HUES48 (cell line): ENCODE measurements around the gene BRWD1.
"Not testable (repeated sequence)": the region's sequence is repeated elsewhere in the genome, so short reads cannot be mapped to it uniquely, and the experiment has no call there.

Source experiments
- H3K27ac ChIP-seq: one replicate; pipeline ENCODE4 v1.7.0; 2013; ENCODE audit warnings: low read depth, low read length, inconsistent platforms
- H3K27me3 ChIP-seq: 2 replicates; pipeline ENCODE4 v1.6.1; 2013; ENCODE audit warnings: mild to moderate bottlenecking, low read length; ENCODE audit not compliant: control insufficient read depth, insufficient read depth
- H3K36me3 ChIP-seq: 2 replicates; pipeline ENCODE4 v1.6.1; 2013; ENCODE audit warnings: low read length; ENCODE audit not compliant: control insufficient read depth, insufficient read depth
- H3K4me1 ChIP-seq: 2 replicates; pipeline ENCODE4 v1.6.1; 2013; ENCODE audit warnings: mild to moderate bottlenecking, low read length; ENCODE audit not compliant: control insufficient read depth, insufficient read depth
- H3K4me3 ChIP-seq: 2 replicates; pipeline ENCODE4 v1.5.1; 2013; ENCODE audit warnings: mild to moderate bottlenecking, low read depth, low read length
- H3K9ac ChIP-seq: 2 replicates; pipeline ENCODE4 v1.6.1; 2013; ENCODE audit warnings: mild to moderate bottlenecking, low read depth, low read length, moderate library complexity
- H3K9me3 ChIP-seq: 2 replicates; pipeline ENCODE4 v1.6.1; 2013; ENCODE audit warnings: low read length; ENCODE audit not compliant: control insufficient read depth, insufficient read depth

BRWD1 gene

GRCh38 chr21:39221282-39221996 lies 92.0 kb downstream of the BRWD1 start:
- Histone ChIP-seq H3K4me3 (no peak overlapping the region), H3K36me3 (peaks cover 74% of the 10 kb centered on the region), H3K27me3 (no peaks in the 10 kb centered on the region), H3K9ac (no peak overlapping the region), H3K4me1 (no peaks in the 10 kb centered on the region), H3K9me3 (no peaks in the 10 kb centered on the region), H3K27ac (no peak overlapping the region)

GRCh38 chr21:39220875-39221274 lies 92.6 kb downstream of the BRWD1 start:
- H3K27ac ChIP-seq, H3K4me1 ChIP-seq, H3K4me3 ChIP-seq, H3K9me3 ChIP-seq, H3K9ac ChIP-seq, H3K27me3 ChIP-seq: not testable (repeated sequence)
- H3K36me3 ChIP-seq: peaks cover 80% of the 10 kb centered on the region

GRCh38 chr21:39220150-39220549 lies 93.3 kb downstream of the BRWD1 start:
- Histone ChIP-seq H3K4me1 (no peaks in the 10 kb centered on the region), H3K36me3 (peaks cover 86% of the 10 kb centered on the region), H3K9me3 (no peaks in the 10 kb centered on the region), H3K4me3 (no peak overlapping the region), H3K9ac (no peak overlapping the region), H3K27me3 (no peaks in the 10 kb centered on the region), H3K27ac (no peak overlapping the region)

- no peak overlapping the region for H3K27ac ChIP-seq
- no peaks in the 10 kb centered on the region for H3K4me1 ChIP-seq
- no peaks in the 10 kb centered on the region for H3K27me3 ChIP-seq
- no peak overlapping the region for H3K4me3 ChIP-seq
- H3K9ac ChIP-seq: no peak overlapping the region
- H3K9me3 ChIP-seq: no peaks in the 10 kb centered on the region
- peaks cover 86% of the 10 kb centered on the region for H3K36me3 ChIP-seq
Observed at GRCh38 chr21:39218082-39218409, 95.4 kb downstream of the BRWD1 start.

GRCh38 chr21:39217356-39218081 lies 95.9 kb downstream of the BRWD1 start:
- H3K4me3 ChIP-seq: no peak overlapping the region
- H3K9me3 ChIP-seq: no peaks in the 10 kb centered on the region
- no peaks in the 10 kb centered on the region for H3K4me1 ChIP-seq
- H3K9ac ChIP-seq: no peak overlapping the region
- H3K27ac ChIP-seq: no peak overlapping the region
- peaks cover 86% of the 10 kb centered on the region for H3K36me3 ChIP-seq
- H3K27me3 ChIP-seq: no peaks in the 10 kb centered on the region

- Histone ChIP-seq H3K9me3 (no peaks in the 10 kb centered on the region), H3K27me3 (no peaks in the 10 kb centered on the region), H3K36me3 (peaks cover 85% of the 10 kb centered on the region), H3K4me3 (no peak overlapping the region), H3K4me1 (no peaks in the 10 kb centered on the region), H3K9ac (no peak overlapping the region), H3K27ac (no peak overlapping the region)
Observed at GRCh38 chr21:39216290-39216689, 97.1 kb downstream of the BRWD1 start.

GRCh38 chr21:39215078-39215477 lies 98.4 kb downstream of the BRWD1 start:
- Histone ChIP-seq H3K9ac (no peak overlapping the region), H3K4me1 (no peaks in the 10 kb centered on the region), H3K36me3 (peaks cover 90% of the 10 kb centered on the region), H3K27me3 (no peaks in the 10 kb centered on the region), H3K4me3 (no peak overlapping the region), H3K27ac (no peak overlapping the region), H3K9me3 (no peaks in the 10 kb centered on the region)

- peaks cover 94% of the 10 kb centered on the region for H3K36me3 ChIP-seq
- H3K4me3 ChIP-seq: no peak overlapping the region
Observed at GRCh38 chr21:39209334-39209688, 104.1 kb downstream of the BRWD1 start.

GRCh38 chr21:39208624-39209333 lies 104.7 kb downstream of the BRWD1 start:
- no peak overlapping the region for H3K9ac ChIP-seq

More at GRCh38 chr21:39209334-39209688, 104.1 kb downstream of the BRWD1 start:
- Histone ChIP-seq H3K27me3 (no peaks in the 10 kb centered on the region), H3K4me1 (no peaks in the 10 kb centered on the region), H3K27ac (no peak overlapping the region), H3K9ac (no peak overlapping the region), H3K9me3 (no peaks in the 10 kb centered on the region)

GRCh38 chr21:39204134-39204533 lies 109.3 kb downstream of the BRWD1 start:
- no peaks in the 10 kb centered on the region for H3K4me1 ChIP-seq
- H3K9ac ChIP-seq: no peak overlapping the region
- H3K27ac ChIP-seq: no peak overlapping the region
- no peak overlapping the region for H3K4me3 ChIP-seq
- H3K36me3 ChIP-seq: peaks cover 88% of the 10 kb centered on the region
- H3K9me3 ChIP-seq: no peaks in the 10 kb centered on the region
- H3K27me3 ChIP-seq: no peaks in the 10 kb centered on the region

More at GRCh38 chr21:39208624-39209333, 104.7 kb downstream of the BRWD1 start:
- Histone ChIP-seq H3K27me3 (no peaks in the 10 kb centered on the region), H3K36me3 (peaks cover 93% of the 10 kb centered on the region), H3K4me1 (no peaks in the 10 kb centered on the region), H3K4me3 (no peak overlapping the region), H3K27ac (no peak overlapping the region), H3K9me3 (no peaks in the 10 kb centered on the region)

GRCh38 chr21:39198800-39199199 lies 114.6 kb downstream of the BRWD1 start:
- Histone ChIP-seq H3K27ac (no peak overlapping the region), H3K9me3 (no peaks in the 10 kb centered on the region), H3K36me3 (peaks cover 93% of the 10 kb centered on the region), H3K27me3 (no peaks in the 10 kb centered on the region), H3K4me1 (no peaks in the 10 kb centered on the region), H3K4me3 (no peak overlapping the region), H3K9ac (no peak overlapping the region)
